ENCODE data around the gene PNMT.

Gene PNMT

GRCh38 chr17:39633570-39634183 is 34.6 kb upstream of the PNMT start:
- no peak for DNase-seq

- DNase-seq: peak; percentile 54 to 79 (median 60)
These were observed 33.8 kb upstream of the PNMT start for GRCh38 chr17:39634384-39634871.

- peak in 2 of 4 experiments; percentile 23 to 40 for DNase-seq
These were observed 32.6 kb upstream of the PNMT start for GRCh38 chr17:39635614-39636176.

- DNase-seq: no peak
These were observed 31.7 kb upstream of the PNMT start for GRCh38 chr17:39636587-39636926.

- peak; percentile 89 to 97 (median 94) for DNase-seq
These were observed 31.1 kb upstream of the PNMT start, which contains the start of gene STARD3 for GRCh38 chr17:39636927-39637736. STARD3 (plus strand) TSS chr17:39637144; CDS start chr17:39653532, 16,388 bp downstream.

- no peak for DNase-seq
These were observed 29.9 kb upstream of the PNMT start for GRCh38 chr17:39638317-39638716.

- no peak for DNase-seq
These were observed 29.2 kb upstream of the PNMT start for GRCh38 chr17:39639043-39639442.

GRCh38 chr17:39639566-39640458 is 28.4 kb upstream of the PNMT start:
- peak in 2 of 4 experiments; percentile 41 to 53 for DNase-seq

GRCh38 chr17:39640591-39641031 is 27.6 kb upstream of the PNMT start:
- peak; percentile 35 to 70 (median 58) for DNase-seq

GRCh38 chr17:39641097-39641496 is 27.2 kb upstream of the PNMT start:
- DNase-seq: no peak

- DNase-seq: peak; percentile 72 to 86 (median 79)
These were observed 26.4 kb upstream of the PNMT start for GRCh38 chr17:39641883-39642282.

GRCh38 chr17:39642291-39643074 is 25.8 kb upstream of the PNMT start:
- DNase-seq: peak in 3 of 4 experiments; percentile 33 to 44 (median 42)

- peak in 1 of 4 experiments; percentile 45 for DNase-seq
These were observed 25.0 kb upstream of the PNMT start for GRCh38 chr17:39643271-39643670.

GRCh38 chr17:39647256-39647655 is 21.0 kb upstream of the PNMT start:
- DNase-seq: no peak

GRCh38 chr17:39648616-39649366 is 19.5 kb upstream of the PNMT start:
- DNase-seq: peak; percentile 45 to 66 (median 58)

GRCh38 chr17:39650121-39650579 is 18.1 kb upstream of the PNMT start:
- DNase-seq: no peak

GRCh38 chr17:39651923-39652586 is 16.2 kb upstream of the PNMT start:
- DNase-seq: peak in 1 of 4 experiments; percentile 40

- DNase-seq: no peak
These were observed 15.5 kb upstream of the PNMT start for GRCh38 chr17:39652587-39653315.

- no peak for DNase-seq
These were observed 15.0 kb upstream of the PNMT start for GRCh38 chr17:39653316-39653661.
